HEK293 (cell line): Measurements from ENCODE around the gene USP12.

Experiments
- CTCF ChIP-seq: fragments of 450-650 bp; formaldehyde crosslinking; IDR thresholded peaks from 2 replicates; pipeline ENCODE4 v1.5.1; 2016; ENCODE audit warnings: missing biosample characterization, missing genetic modification characterization
- HIC1 ChIP-seq: fragments of 450-650 bp; formaldehyde crosslinking; IDR thresholded peaks from 2 replicates; pipeline ENCODE4 v1.5.1; 2016; ENCODE audit warnings: missing biosample characterization, missing genetic modification characterization
- PATZ1 ChIP-seq: fragments of 450-650 bp; formaldehyde crosslinking; IDR thresholded peaks from 2 replicates; pipeline ENCODE4 v1.5.1; 2016; ENCODE audit warnings: missing biosample characterization, missing genetic modification characterization
- PBX3 ChIP-seq: sonication (generic); formaldehyde crosslinking; IDR thresholded peaks from 2 replicates; pipeline ENCODE4 v1.8.1; 2022; ENCODE audit warnings: mild to moderate bottlenecking, moderate library complexity, missing genetic modification reagents
- PRDM6 ChIP-seq: fragments of 450-650 bp; formaldehyde crosslinking; IDR thresholded peaks from 2 replicates; pipeline ENCODE4 v1.5.1; 2017; ENCODE audit warnings: missing biosample characterization, missing genetic modification characterization
- REST ChIP-seq: fragments of 450-650 bp; formaldehyde crosslinking; IDR thresholded peaks from 2 replicates; pipeline ENCODE4 v1.5.1; 2016; ENCODE audit warnings: missing biosample characterization, missing genetic modification characterization
- SALL2 ChIP-seq: fragments of 450-650 bp; formaldehyde crosslinking; IDR thresholded peaks from 2 replicates; pipeline ENCODE4 v1.5.0; 2017; ENCODE audit warnings: missing biosample characterization, mild to moderate bottlenecking, missing genetic modification characterization, borderline replicate concordance
- ZFP41 ChIP-seq: fragments of 450-650 bp; formaldehyde crosslinking; IDR thresholded peaks from 2 replicates; pipeline ENCODE4 v1.5.1; 2016; ENCODE audit warnings: missing biosample characterization, missing genetic modification characterization, borderline replicate concordance
- ZNF140 ChIP-seq: fragments of 450-650 bp; formaldehyde crosslinking; IDR thresholded peaks from 2 replicates; pipeline ENCODE4 v1.5.1; 2016; ENCODE audit warnings: missing biosample characterization, missing genetic modification characterization
- ZNF404 ChIP-seq: fragments of 450-650 bp; formaldehyde crosslinking; IDR thresholded peaks from 2 replicates; pipeline ENCODE4 v1.5.1; 2017; ENCODE audit warnings: missing biosample characterization, missing genetic modification characterization
- ZNF645 ChIP-seq: fragments of 450-650 bp; formaldehyde crosslinking; IDR thresholded peaks from 2 replicates; pipeline ENCODE4; 2016; ENCODE audit warnings: missing biosample characterization, missing genetic modification characterization
- ZNF654 ChIP-seq: fragments of 450-650 bp; formaldehyde crosslinking; IDR thresholded peaks from 2 replicates; pipeline ENCODE4 v1.5.1; 2016; ENCODE audit warnings: low read depth, missing biosample characterization, missing genetic modification characterization

GRCh38 chr13:27027086-27027667 lies 144.4 kb downstream of the USP12 start:
- no peak for TF ChIP-seq ZNF645
- TF ChIP-seq CTCF (tag by site-specific recombination), result no peak
- TF ChIP-seq HIC1, result no peak
- TF ChIP-seq PBX3 (CRISPR knock-in tag), result no peak
- TF ChIP-seq REST, result no peak
- no peak for TF ChIP-seq PATZ1 (tag by site-specific recombination)
- TF ChIP-seq ZNF140 (tag by site-specific recombination), result no peak
- TF ChIP-seq SALL2, result no peak
- no peak for TF ChIP-seq ZNF654 (tag by site-specific recombination)
- no peak for TF ChIP-seq ZNF404
- TF ChIP-seq PRDM6 (tag by site-specific recombination), result no peak
- no peak for TF ChIP-seq ZFP41 (tag by site-specific recombination)
